ENCODE data around the gene RBBP4.
"Not testable (repeated sequence)": the region's sequence is repeated elsewhere in the genome, so short reads cannot be mapped to it uniquely, and the experiment has no call there.

The RBBP4 gene

GRCh38 chr1:32695098-32695904, 44.3 kb downstream of the RBBP4 start:
- DNase-seq = no peak

- DNase-seq = no peak
Measured at GRCh38 chr1:32696041-32696440, 45.0 kb downstream of the RBBP4 start.

GRCh38 chr1:32696996-32697395, 46.0 kb downstream of the RBBP4 start:
- DNase-seq = not testable (repeated sequence)

- DNase-seq = no peak
Measured at GRCh38 chr1:32701421-32701911, 50.5 kb downstream of the RBBP4 start.

GRCh38 chr1:32701951-32702598, 51.1 kb downstream of the RBBP4 start:
- no peak for DNase-seq

GRCh38 chr1:32702599-32703478, 51.8 kb downstream of the RBBP4 start, which contains the start of gene SYNC:
Gene SYNC (minus strand): TSS chr1:32702770. CDS start chr1:32702660, 110 bp downstream.
- peak; percentile 15 for DNase-seq

- DNase-seq = no peak
Measured at GRCh38 chr1:32703479-32704291, 52.7 kb downstream of the RBBP4 start.

GRCh38 chr1:32705516-32705915, 54.5 kb downstream of the RBBP4 start:
- no peak for DNase-seq

- no peak for DNase-seq
Measured at GRCh38 chr1:32706491-32706890, 55.5 kb downstream of the RBBP4 start.

- DNase-seq = no peak
Measured at GRCh38 chr1:32709075-32709474, 58.1 kb downstream of the RBBP4 start.

GRCh38 chr1:32709476-32709875, 58.5 kb downstream of the RBBP4 start:
- no peak for DNase-seq

- not testable (repeated sequence) for DNase-seq
Measured at GRCh38 chr1:32711221-32711620, 60.2 kb downstream of the RBBP4 start.

GRCh38 chr1:32713081-32713480, 62.1 kb downstream of the RBBP4 start:
- no peak for DNase-seq

GRCh38 chr1:32714277-32714676, 63.3 kb downstream of the RBBP4 start:
- DNase-seq = no peak

GRCh38 chr1:32715901-32716311, 64.9 kb downstream of the RBBP4 start:
- no peak for DNase-seq

- DNase-seq = peak; percentile 43
Measured at GRCh38 chr1:32716312-32717148, 65.5 kb downstream of the RBBP4 start.

- DNase-seq = no peak
Measured at GRCh38 chr1:32717503-32717902, 66.5 kb downstream of the RBBP4 start.

GRCh38 chr1:32718036-32718435, 67.0 kb downstream of the RBBP4 start:
- no peak for DNase-seq

GRCh38 chr1:32718527-32718926, 67.5 kb downstream of the RBBP4 start:
- no peak for DNase-seq

GRCh38 chr1:32719681-32720275, 68.8 kb downstream of the RBBP4 start:
- DNase-seq = no peak
